AG10803 (cell line): ENCODE data around the gene SLC39A9.
"Not testable (repeated sequence)": the region's sequence is repeated elsewhere in the genome, so short reads cannot be mapped to it uniquely, and the experiment has no call there.

Experiments
- DNase-seq: peaks from one replicate; pipeline ENCODE4 v3.0.0; 2010; ENCODE audit warnings: low read depth
- H3K4me3 ChIP-seq: 2 replicates; pipeline ENCODE4 v1.5.1; 2011; ENCODE audit warnings: mild to moderate bottlenecking, low read length, control low read depth
- TF ChIP-seq, protein P1 (sequence below): conservative IDR thresholded peaks from 2 replicates; pipeline ENCODE4 v1.5.1; 2011; ENCODE audit warnings: mild to moderate bottlenecking, low read length, control low read depth, inconsistent platforms

Gene SLC39A9

DNA sequence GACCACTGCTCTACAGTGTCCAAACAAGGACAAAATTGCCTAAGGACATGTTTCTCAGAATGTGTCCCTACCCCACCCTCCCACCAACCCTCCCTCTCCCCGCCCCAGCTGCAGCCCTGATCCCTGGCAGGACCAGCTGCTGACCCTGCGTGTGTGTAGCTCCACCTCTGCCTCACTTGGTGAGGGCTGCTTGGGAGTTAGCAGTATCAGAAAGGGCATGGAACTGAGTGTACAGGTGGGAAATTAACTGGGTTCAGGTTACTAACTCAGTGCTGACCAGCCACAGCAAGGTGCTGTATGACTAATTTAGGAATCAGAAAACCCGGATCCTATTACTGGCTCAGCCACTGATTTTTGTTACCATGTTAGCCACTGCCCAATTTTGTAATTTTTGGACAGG lies 74.8 kb downstream of the SLC39A9 start:
- TF ChIP-seq, protein P1, sequence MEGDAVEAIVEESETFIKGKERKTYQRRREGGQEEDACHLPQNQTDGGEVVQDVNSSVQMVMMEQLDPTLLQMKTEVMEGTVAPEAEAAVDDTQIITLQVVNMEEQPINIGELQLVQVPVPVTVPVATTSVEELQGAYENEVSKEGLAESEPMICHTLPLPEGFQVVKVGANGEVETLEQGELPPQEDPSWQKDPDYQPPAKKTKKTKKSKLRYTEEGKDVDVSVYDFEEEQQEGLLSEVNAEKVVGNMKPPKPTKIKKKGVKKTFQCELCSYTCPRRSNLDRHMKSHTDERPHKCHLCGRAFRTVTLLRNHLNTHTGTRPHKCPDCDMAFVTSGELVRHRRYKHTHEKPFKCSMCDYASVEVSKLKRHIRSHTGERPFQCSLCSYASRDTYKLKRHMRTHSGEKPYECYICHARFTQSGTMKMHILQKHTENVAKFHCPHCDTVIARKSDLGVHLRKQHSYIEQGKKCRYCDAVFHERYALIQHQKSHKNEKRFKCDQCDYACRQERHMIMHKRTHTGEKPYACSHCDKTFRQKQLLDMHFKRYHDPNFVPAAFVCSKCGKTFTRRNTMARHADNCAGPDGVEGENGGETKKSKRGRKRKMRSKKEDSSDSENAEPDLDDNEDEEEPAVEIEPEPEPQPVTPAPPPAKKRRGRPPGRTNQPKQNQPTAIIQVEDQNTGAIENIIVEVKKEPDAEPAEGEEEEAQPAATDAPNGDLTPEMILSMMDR = no peak
- H3K4me3 ChIP-seq = no peak overlapping the region
- no peak for DNase-seq

DNA sequence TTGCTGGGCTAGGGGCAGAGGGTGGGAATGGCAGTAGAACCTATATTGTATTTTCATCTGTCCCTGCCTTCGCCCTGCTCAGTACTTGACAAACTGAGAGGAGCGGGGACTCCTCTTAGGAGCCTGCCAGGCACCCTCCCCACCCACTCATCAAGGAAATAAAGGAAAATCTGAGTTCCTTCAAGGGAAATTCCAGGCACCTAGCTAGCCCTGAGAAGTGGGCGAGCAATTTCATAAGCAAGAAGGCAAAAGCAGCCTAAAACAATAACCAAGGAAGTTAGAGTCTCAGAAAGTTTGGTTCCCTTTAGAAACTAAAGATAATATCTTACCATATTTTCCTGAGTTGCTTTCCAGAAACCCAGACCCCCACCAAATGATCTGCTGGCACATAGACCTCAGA lies 75.5 kb downstream of the SLC39A9 start:
- no peak overlapping the region for H3K4me3 ChIP-seq
- no peak for DNase-seq
- TF ChIP-seq, protein P1 = no peak

DNA sequence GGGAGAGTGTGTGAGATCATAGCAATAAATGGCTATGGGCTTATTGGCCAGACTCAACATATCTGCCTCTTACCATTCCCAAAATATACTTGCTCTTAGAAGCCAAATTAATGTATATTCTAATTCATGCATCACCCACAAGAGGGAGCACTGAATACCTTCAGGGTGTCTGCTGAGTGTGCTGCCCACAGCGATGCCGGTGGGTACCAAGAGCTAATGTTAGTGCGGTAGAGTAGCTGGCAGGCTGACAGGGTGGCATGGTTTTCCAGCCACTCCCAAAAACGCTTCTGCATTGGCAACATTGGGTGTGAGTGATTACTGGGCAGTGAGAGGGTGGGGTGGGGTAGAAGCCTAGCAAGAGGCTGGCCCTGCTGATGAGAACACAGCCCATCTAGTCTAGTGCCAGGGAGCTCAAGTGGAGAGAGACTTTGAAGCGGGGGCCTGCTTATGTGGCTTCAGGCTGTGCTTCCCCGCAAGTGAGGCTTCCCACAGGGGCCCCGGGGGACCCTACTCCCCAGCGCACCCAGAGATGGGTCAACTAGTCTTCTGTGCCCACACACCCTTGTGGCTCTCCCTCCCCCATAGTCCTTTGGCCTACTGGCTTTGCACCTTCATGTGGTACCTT lies 76.8 kb downstream of the SLC39A9 start:
- H3K4me3 ChIP-seq = no peak overlapping the region
- no peak for DNase-seq
- TF ChIP-seq, protein P1 = peak; percentile 40

DNA sequence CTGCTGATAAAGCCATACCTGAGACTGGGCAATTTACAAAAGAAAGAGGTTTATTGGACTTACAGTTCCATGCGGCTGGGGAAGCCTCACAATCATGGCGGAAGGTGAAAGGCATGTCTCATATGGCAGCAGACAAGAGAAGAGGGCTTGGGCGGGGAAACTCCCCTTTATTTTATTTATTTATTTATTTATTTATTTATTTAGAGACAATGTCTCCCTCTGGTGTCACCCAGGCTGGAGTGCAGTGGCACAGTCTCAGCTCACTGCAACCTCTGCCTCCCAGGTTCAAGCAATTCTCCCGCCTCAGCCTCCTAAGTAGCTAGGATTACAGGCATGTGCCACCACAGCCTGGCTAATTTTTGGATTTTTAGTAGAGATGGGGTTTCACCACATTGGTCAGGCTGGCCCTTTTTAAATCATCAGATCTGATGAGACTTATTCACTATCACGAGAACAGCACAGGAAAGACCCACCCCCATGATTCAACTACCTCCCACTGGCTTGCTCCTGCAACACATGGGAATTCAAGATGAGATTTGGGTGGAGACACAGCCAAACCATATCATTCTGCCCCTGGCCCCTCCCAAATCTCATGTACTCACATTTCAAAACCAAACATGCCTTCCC lies 78.4 kb downstream of the SLC39A9 start:
- DNase-seq, H3K4me3 ChIP-seq: not testable (repeated sequence)

DNA sequence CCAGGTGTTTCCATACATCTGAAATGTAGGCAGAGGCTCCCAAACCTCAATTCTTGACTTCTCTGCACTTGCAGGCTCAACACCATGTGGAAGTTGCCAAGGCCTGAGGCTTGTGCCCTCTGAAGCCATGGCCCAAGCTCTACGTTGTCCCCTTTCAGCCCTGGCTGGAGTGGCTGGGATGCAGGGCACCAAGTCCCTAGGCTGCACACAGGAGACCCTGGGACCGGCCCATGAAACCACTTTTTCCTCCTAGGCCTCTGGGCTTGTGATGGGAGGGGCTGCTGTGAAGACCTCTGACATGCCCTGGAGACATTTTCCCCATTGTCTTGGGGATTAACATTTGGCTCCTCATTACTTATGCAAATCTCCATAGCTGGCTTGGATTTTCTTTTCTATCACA lies 79.6 kb downstream of the SLC39A9 start:
- H3K4me3 ChIP-seq, DNase-seq: not testable (repeated sequence)

DNA sequence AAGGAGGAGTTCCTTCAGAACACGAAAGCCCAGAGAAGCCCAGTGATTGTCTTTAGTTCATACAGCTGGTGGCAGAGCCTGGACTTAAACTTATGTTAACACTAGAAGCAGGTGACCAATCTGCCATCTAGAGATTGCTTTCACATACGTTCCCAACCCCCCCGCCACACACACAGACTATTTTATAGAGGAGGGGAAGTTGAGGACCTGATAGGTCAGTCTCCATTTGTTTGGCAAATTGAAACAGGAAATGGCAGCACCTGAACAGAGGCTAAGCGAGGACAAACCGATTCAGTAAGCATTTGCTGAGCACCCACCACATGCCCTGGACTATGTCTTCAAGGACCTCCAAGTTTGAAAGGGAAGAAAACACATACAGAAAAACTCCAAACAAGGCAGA lies 81.2 kb downstream of the SLC39A9 start:
- H3K4me3 ChIP-seq = no peak overlapping the region
- DNase-seq = no peak
- TF ChIP-seq, protein P1 = no peak

DNA sequence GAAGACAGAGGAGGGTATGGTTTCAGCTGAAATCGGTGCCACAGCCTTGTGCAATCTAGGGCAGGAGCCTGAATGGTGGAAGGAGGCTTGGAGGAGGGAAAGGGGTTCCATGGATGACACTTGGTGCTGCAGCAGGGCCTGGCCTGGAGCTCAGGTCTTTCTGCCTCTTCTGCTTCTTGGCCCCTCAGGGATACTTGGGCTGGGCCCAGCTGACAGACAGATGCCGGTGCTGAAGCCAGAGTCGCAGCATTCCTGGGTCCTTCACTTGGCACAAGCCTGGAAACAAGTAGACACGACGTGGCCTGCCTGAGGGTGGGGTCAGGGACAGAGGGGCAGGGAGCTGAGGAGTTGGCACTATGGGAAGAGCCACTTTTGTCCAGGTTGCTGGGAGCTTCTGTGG lies 81.6 kb downstream of the SLC39A9 start:
- H3K4me3 ChIP-seq = no peak overlapping the region
- DNase-seq = no peak
- TF ChIP-seq, protein P1 = no peak

DNA sequence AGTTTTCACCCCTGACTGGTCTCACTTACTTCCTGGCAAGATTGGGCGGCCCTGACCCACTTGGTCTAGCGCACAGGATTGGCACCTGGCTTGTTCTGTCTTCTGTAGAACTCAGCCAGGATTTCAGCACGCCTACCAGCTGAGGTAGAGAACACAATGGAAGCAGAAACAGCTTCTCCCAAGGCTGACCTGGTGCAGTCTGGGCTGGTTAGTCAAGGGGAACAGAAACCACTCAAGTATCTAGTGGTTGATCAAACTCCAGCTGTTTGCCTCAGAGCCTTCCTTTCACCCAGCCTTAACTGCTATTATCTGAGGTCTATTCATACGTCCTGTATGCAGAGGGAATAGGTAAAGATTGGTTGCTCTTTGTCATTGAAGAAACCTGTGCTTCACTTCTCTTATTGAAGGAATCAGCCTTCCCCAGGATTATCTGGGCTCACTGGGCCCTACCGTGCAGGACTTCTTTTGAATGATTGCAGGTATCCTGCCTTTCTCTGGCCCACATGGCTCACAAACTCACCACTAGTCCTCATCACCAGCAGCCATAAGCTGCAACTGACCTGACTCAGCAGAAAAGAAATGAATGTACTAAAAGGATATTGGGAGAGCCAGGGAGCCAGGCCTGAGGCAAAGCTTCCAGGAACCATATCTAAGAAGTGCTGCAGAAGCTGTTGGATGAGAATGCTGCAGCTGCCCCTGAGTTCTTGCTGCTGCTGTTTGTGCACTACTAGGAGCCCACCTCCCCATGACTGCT lies 83.5 kb downstream of the SLC39A9 start:
- H3K4me3 ChIP-seq = no peak overlapping the region
- DNase-seq = no peak
- TF ChIP-seq, protein P1 = no peak
